Measurements from ENCODE around the gene RAB11FIP3. TPM values are rescaled to one million over a fixed set of nuclear protein-coding genes. Genes with fewer than 3 reads are reported as not detected.
A peak's percentile ranks its signal among the peaks of the same experiment; 100 is the strongest.

RAB11FIP3 gene
- total and polyA plus RNA-seq, 9 of the 15 experiments (the other 6 are each of a cell fraction or from before 2014, with no cell fraction given), result 0.46 to 13.1 (median 4.3) TPM

DNA sequence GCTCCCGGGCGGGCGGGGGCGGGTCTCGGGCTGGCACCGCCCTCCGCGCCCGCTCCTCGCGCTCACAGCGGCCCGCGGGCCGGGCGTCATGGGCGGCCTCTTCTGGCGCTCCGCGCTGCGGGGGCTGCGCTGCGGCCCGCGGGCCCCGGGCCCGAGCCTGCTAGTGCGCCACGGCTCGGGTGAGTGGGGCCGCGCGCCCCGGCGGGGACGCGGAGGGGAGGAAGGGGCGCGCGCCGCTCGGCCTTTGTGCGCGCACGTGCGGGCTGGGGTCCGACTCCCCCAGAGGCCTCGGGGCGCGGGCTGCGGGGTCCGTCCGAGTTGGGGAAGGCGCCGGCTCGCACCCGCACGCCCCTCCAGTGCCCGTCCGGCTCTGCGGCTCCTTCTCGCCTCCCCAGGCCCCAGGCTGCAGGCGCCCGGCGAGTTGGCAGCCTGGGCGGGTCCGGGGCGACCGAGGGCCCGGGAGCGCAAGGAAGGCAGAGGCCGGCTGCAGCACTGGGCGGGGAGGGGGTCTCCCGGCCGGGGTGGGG is 28.3 kb upstream of the RAB11FIP3 start, which contains the start of gene NME4 (continued):
- TF ChIP-seq, protein P1, sequence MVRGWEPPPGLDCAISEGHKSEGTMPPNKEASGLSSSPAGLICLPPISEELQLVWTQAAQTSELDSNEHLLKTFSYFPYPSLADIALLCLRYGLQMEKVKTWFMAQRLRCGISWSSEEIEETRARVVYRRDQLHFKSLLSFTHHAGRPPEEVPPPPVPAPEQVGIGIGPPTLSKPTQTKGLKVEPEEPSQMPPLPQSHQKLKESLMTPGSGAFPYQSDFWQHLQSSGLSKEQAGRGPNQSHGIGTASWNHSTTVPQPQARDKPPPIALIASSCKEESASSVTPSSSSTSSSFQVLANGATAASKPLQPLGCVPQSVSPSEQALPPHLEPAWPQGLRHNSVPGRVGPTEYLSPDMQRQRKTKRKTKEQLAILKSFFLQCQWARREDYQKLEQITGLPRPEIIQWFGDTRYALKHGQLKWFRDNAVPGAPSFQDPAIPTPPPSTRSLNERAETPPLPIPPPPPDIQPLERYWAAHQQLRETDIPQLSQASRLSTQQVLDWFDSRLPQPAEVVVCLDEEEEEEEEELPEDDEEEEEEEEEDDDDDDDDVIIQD (CRISPR knock-in tag; IDR thresholded peaks at IDR 0.05), result no peak
- TF ChIP-seq L3MBTL2 (IDR thresholded peaks at IDR 0.05) (no peak), U2AF1 (optimal IDR thresholded peaks at IDR 0.05; ENCODE audit: low read depth, low read length) (peak; percentile 49), SOX6 (IDR thresholded peaks at IDR 0.05) (no peak), HNRNPH1 (optimal IDR thresholded peaks at IDR 0.05; ENCODE audit: low read depth, low read length) (no peak), SMC3 (conservative IDR thresholded peaks at IDR 0.05; ENCODE audit: insufficient read depth, low read depth, low read length) (no peak), ZNF140 (CRISPR knock-in tag; IDR thresholded peaks at IDR 0.05) (no peak), ZKSCAN8 (CRISPR knock-in tag; IDR thresholded peaks at IDR 0.05) (no peak), RBBP5 (IDR thresholded peaks at IDR 0.05; ENCODE audit: borderline replicate concordance, insufficient read depth, low read length, poor library complexity, severe bottlenecking) (peak; percentile 42), SP1 (CRISPR knock-in tag; IDR thresholded peaks at IDR 0.05) (no peak)
- TF ChIP-seq, protein P2, sequence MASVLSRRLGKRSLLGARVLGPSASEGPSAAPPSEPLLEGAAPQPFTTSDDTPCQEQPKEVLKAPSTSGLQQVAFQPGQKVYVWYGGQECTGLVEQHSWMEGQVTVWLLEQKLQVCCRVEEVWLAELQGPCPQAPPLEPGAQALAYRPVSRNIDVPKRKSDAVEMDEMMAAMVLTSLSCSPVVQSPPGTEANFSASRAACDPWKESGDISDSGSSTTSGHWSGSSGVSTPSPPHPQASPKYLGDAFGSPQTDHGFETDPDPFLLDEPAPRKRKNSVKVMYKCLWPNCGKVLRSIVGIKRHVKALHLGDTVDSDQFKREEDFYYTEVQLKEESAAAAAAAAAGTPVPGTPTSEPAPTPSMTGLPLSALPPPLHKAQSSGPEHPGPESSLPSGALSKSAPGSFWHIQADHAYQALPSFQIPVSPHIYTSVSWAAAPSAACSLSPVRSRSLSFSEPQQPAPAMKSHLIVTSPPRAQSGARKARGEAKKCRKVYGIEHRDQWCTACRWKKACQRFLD (CRISPR knock-in tag; IDR thresholded peaks at IDR 0.05), result peak; percentile 75; the same call in 1 of the 2 replicates
- TF ChIP-seq, protein P3, sequence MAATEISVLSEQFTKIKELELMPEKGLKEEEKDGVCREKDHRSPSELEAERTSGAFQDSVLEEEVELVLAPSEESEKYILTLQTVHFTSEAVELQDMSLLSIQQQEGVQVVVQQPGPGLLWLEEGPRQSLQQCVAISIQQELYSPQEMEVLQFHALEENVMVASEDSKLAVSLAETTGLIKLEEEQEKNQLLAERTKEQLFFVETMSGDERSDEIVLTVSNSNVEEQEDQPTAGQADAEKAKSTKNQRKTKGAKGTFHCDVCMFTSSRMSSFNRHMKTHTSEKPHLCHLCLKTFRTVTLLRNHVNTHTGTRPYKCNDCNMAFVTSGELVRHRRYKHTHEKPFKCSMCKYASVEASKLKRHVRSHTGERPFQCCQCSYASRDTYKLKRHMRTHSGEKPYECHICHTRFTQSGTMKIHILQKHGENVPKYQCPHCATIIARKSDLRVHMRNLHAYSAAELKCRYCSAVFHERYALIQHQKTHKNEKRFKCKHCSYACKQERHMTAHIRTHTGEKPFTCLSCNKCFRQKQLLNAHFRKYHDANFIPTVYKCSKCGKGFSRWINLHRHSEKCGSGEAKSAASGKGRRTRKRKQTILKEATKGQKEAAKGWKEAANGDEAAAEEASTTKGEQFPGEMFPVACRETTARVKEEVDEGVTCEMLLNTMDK (IDR thresholded peaks at IDR 0.05; ENCODE audit: borderline replicate concordance, insufficient read depth, low read depth, low read length, poor library complexity, severe bottlenecking), result peak; percentile 24
- TF ChIP-seq, protein P4, sequence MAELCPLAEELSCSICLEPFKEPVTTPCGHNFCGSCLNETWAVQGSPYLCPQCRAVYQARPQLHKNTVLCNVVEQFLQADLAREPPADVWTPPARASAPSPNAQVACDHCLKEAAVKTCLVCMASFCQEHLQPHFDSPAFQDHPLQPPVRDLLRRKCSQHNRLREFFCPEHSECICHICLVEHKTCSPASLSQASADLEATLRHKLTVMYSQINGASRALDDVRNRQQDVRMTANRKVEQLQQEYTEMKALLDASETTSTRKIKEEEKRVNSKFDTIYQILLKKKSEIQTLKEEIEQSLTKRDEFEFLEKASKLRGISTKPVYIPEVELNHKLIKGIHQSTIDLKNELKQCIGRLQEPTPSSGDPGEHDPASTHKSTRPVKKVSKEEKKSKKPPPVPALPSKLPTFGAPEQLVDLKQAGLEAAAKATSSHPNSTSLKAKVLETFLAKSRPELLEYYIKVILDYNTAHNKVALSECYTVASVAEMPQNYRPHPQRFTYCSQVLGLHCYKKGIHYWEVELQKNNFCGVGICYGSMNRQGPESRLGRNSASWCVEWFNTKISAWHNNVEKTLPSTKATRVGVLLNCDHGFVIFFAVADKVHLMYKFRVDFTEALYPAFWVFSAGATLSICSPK (IDR thresholded peaks at IDR 0.05; ENCODE audit: borderline replicate concordance), result no peak
- TF ChIP-seq, protein P5, sequence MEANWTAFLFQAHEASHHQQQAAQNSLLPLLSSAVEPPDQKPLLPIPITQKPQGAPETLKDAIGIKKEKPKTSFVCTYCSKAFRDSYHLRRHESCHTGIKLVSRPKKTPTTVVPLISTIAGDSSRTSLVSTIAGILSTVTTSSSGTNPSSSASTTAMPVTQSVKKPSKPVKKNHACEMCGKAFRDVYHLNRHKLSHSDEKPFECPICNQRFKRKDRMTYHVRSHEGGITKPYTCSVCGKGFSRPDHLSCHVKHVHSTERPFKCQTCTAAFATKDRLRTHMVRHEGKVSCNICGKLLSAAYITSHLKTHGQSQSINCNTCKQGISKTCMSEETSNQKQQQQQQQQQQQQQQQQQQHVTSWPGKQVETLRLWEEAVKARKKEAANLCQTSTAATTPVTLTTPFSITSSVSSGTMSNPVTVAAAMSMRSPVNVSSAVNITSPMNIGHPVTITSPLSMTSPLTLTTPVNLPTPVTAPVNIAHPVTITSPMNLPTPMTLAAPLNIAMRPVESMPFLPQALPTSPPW (CRISPR knock-in tag; IDR thresholded peaks at IDR 0.05), result no peak
- TF ChIP-seq, protein P6, sequence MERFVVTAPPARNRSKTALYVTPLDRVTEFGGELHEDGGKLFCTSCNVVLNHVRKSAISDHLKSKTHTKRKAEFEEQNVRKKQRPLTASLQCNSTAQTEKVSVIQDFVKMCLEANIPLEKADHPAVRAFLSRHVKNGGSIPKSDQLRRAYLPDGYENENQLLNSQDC (CRISPR knock-in tag; IDR thresholded peaks at IDR 0.05), result no peak

All from K562 (cell line).